ENCODE data around the gene AQP3.

AQP3 gene

GRCh38 chr9:33440204-33440603 lies 7.2 kb downstream of the AQP3 start:
- Histone ChIP-seq H3K4me1 (ENCODE audit: control insufficient read depth, insufficient read depth, low read length) (no peaks in the 10 kb centered on the region), H3K27ac (ENCODE audit: low read length) (no peak overlapping the region), H3K9ac (ENCODE audit: low read length in 2 of 2) (no peak overlapping the region), H3K4me3 (ENCODE audit: low read length in 2 of 2) (no peak overlapping the region), H3K36me3 (ENCODE audit: control insufficient read depth in 2 of 2, insufficient read depth in 2 of 2, low read length in 2 of 2) (no peaks in the 10 kb centered on the region), H3K9me3 (ENCODE audit: control insufficient read depth in 2 of 2, low read length in 2 of 2) (no peaks in the 10 kb centered on the region), H3K27me3 (ENCODE audit: control insufficient read depth in 1 of 2, insufficient read depth in 2 of 2, low read length in 2 of 2) (no peaks in the 10 kb centered on the region)

- Histone ChIP-seq H3K4me1 (ENCODE audit: control insufficient read depth, insufficient read depth, low read length) (no peaks in the 10 kb centered on the region), H3K27me3 (ENCODE audit: control insufficient read depth in 1 of 2, insufficient read depth in 2 of 2, low read length in 2 of 2) (peaks cover 0 to under 1% of the 10 kb centered on the region in 2 donors), H3K4me3 (ENCODE audit: low read length in 2 of 2) (no peak overlapping the region), H3K27ac (ENCODE audit: low read length) (no peak overlapping the region), H3K36me3 (ENCODE audit: control insufficient read depth in 2 of 2, insufficient read depth in 2 of 2, low read length in 2 of 2) (no peaks in the 10 kb centered on the region), H3K9me3 (ENCODE audit: control insufficient read depth in 2 of 2, low read length in 2 of 2) (no peaks in the 10 kb centered on the region), H3K9ac (ENCODE audit: low read length in 2 of 2) (no peak overlapping the region)
These were observed 7.7 kb downstream of the AQP3 start for GRCh38 chr9:33439731-33440130.

DNA sequence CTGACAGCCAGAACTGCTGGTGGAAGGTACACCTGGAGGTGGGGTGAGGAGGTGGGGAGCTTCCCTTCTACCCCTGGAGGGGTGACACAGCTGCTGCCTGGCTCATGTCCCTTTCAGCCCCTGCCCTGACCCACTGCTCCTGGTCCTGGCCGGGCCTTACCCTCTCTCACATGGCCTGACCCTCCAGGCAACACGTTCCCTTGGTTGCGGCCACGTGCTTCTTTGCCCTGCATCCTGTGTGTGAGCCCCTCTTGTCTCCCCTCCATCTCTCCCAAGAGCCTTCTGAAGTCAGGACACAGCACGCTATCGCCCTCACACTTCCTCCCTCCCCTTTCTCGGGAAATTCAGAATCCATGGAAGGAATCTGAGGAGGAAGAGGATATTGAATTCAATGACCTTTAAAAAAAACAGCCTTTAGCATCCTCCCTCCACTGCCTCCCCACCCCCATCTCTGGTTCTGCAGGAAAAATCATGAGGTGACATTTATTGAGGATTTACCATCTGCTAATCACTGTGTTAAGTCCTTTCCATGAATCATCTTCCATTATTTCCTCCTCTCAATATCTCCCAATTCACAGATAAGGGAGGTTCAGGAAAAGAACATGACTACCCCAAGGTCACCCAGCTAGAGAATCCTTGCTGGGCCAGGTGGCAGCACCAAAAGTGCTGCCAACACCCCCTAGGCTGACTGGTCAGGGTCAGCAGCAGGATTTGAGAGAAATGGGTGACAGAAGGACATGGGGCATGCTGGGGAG lies 8.3 kb downstream of the AQP3 start:
- H3K36me3 ChIP-seq (ENCODE audit: control insufficient read depth in 2 of 2, insufficient read depth in 2 of 2, low read length in 2 of 2) = no peaks in the 10 kb centered on the region
- H3K9me3 ChIP-seq (ENCODE audit: control insufficient read depth in 2 of 2, low read length in 2 of 2) = no peaks in the 10 kb centered on the region
- H3K4me3 ChIP-seq (ENCODE audit: low read length in 2 of 2) = no peak overlapping the region
- peaks cover 0 to 6% of the 10 kb centered on the region in 2 donors for H3K27me3 ChIP-seq (ENCODE audit: control insufficient read depth in 1 of 2, insufficient read depth in 2 of 2, low read length in 2 of 2)
- no peak overlapping the region for H3K27ac ChIP-seq (ENCODE audit: low read length)
- no peak overlapping the region for H3K9ac ChIP-seq (ENCODE audit: low read length in 2 of 2)
- H3K4me1 ChIP-seq (ENCODE audit: control insufficient read depth, insufficient read depth, low read length) = no peaks in the 10 kb centered on the region

GRCh38 chr9:33437898-33438297 lies 9.5 kb downstream of the AQP3 start:
- Histone ChIP-seq H3K9me3 (ENCODE audit: control insufficient read depth in 2 of 2, low read length in 2 of 2) (no peaks in the 10 kb centered on the region), H3K4me3 (ENCODE audit: low read length in 2 of 2) (no peak overlapping the region), H3K36me3 (ENCODE audit: control insufficient read depth in 2 of 2, insufficient read depth in 2 of 2, low read length in 2 of 2) (no peaks in the 10 kb centered on the region), H3K27ac (ENCODE audit: low read length) (no peak overlapping the region), H3K27me3 (ENCODE audit: control insufficient read depth in 1 of 2, insufficient read depth in 2 of 2, low read length in 2 of 2) (peaks cover 0 to 6% of the 10 kb centered on the region in 2 donors), H3K4me1 (ENCODE audit: control insufficient read depth, insufficient read depth, low read length) (no peaks in the 10 kb centered on the region), H3K9ac (ENCODE audit: low read length in 2 of 2) (no peak overlapping the region)

- Histone ChIP-seq H3K27me3 (ENCODE audit: control insufficient read depth in 1 of 2, insufficient read depth in 2 of 2, low read length in 2 of 2) (peaks cover 0 to 6% of the 10 kb centered on the region in 2 donors), H3K9me3 (ENCODE audit: control insufficient read depth in 2 of 2, low read length in 2 of 2) (no peaks in the 10 kb centered on the region), H3K4me3 (ENCODE audit: low read length in 2 of 2) (no peak overlapping the region), H3K36me3 (ENCODE audit: control insufficient read depth in 2 of 2, insufficient read depth in 2 of 2, low read length in 2 of 2) (no peaks in the 10 kb centered on the region), H3K9ac (ENCODE audit: low read length in 2 of 2) (no peak overlapping the region), H3K4me1 (ENCODE audit: control insufficient read depth, insufficient read depth, low read length) (no peaks in the 10 kb centered on the region), H3K27ac (ENCODE audit: low read length) (no peak overlapping the region)
These were observed 10.2 kb downstream of the AQP3 start for GRCh38 chr9:33437205-33437604.

- H3K27ac ChIP-seq (ENCODE audit: low read length) = no peak overlapping the region
- no peak overlapping the region for H3K4me3 ChIP-seq (ENCODE audit: low read length in 2 of 2)
These were observed 10.9 kb downstream of the AQP3 start for GRCh38 chr9:33436445-33436844.

GRCh38 chr9:33435821-33436277 lies 11.5 kb downstream of the AQP3 start:
- H3K27ac ChIP-seq (ENCODE audit: low read length) = no peak overlapping the region

More at GRCh38 chr9:33436445-33436844, 10.9 kb downstream of the AQP3 start:
- no peak overlapping the region for H3K9ac ChIP-seq (ENCODE audit: low read length in 2 of 2)
- H3K4me1 ChIP-seq (ENCODE audit: control insufficient read depth, insufficient read depth, low read length) = no peaks in the 10 kb centered on the region
- peaks cover 0 to 6% of the 10 kb centered on the region in 2 donors for H3K27me3 ChIP-seq (ENCODE audit: control insufficient read depth in 1 of 2, insufficient read depth in 2 of 2, low read length in 2 of 2)
- no peaks in the 10 kb centered on the region for H3K9me3 ChIP-seq (ENCODE audit: control insufficient read depth in 2 of 2, low read length in 2 of 2)
- no peaks in the 10 kb centered on the region for H3K36me3 ChIP-seq (ENCODE audit: control insufficient read depth in 2 of 2, insufficient read depth in 2 of 2, low read length in 2 of 2)

GRCh38 chr9:33434317-33435105 lies 12.9 kb downstream of the AQP3 start:
- no peaks in the 10 kb centered on the region for H3K36me3 ChIP-seq (ENCODE audit: control insufficient read depth in 2 of 2, insufficient read depth in 2 of 2, low read length in 2 of 2)
- no peaks in the 10 kb centered on the region for H3K9me3 ChIP-seq (ENCODE audit: control insufficient read depth in 2 of 2, low read length in 2 of 2)
- no peak overlapping the region for H3K4me3 ChIP-seq (ENCODE audit: low read length in 2 of 2)
- H3K27ac ChIP-seq (ENCODE audit: low read length) = no peak overlapping the region
- H3K4me1 ChIP-seq (ENCODE audit: control insufficient read depth, insufficient read depth, low read length) = no peaks in the 10 kb centered on the region
- H3K9ac ChIP-seq (ENCODE audit: low read length in 2 of 2) = no peak overlapping the region
- H3K27me3 ChIP-seq (ENCODE audit: control insufficient read depth in 1 of 2, insufficient read depth in 2 of 2, low read length in 2 of 2) = peaks cover 0 to 6% of the 10 kb centered on the region in 2 donors

More at GRCh38 chr9:33435821-33436277, 11.5 kb downstream of the AQP3 start:
- Histone ChIP-seq H3K9me3 (ENCODE audit: control insufficient read depth in 2 of 2, low read length in 2 of 2) (no peaks in the 10 kb centered on the region), H3K27me3 (ENCODE audit: control insufficient read depth in 1 of 2, insufficient read depth in 2 of 2, low read length in 2 of 2) (peaks cover 0 to 6% of the 10 kb centered on the region in 2 donors), H3K4me3 (ENCODE audit: low read length in 2 of 2) (no peak overlapping the region), H3K36me3 (ENCODE audit: control insufficient read depth in 2 of 2, insufficient read depth in 2 of 2, low read length in 2 of 2) (no peaks in the 10 kb centered on the region), H3K9ac (ENCODE audit: low read length in 2 of 2) (no peak overlapping the region), H3K4me1 (ENCODE audit: control insufficient read depth, insufficient read depth, low read length) (no peaks in the 10 kb centered on the region)

- no peaks in the 10 kb centered on the region for H3K9me3 ChIP-seq (ENCODE audit: control insufficient read depth in 2 of 2, low read length in 2 of 2)
- H3K36me3 ChIP-seq (ENCODE audit: control insufficient read depth in 2 of 2, insufficient read depth in 2 of 2, low read length in 2 of 2) = no peaks in the 10 kb centered on the region
- no peak overlapping the region for H3K4me3 ChIP-seq (ENCODE audit: low read length in 2 of 2)
- H3K27ac ChIP-seq (ENCODE audit: low read length) = no peak overlapping the region
- H3K27me3 ChIP-seq (ENCODE audit: control insufficient read depth in 1 of 2, insufficient read depth in 2 of 2, low read length in 2 of 2) = peaks cover 0 to 6% of the 10 kb centered on the region in 2 donors
- no peak overlapping the region for H3K9ac ChIP-seq (ENCODE audit: low read length in 2 of 2)
- no peaks in the 10 kb centered on the region for H3K4me1 ChIP-seq (ENCODE audit: control insufficient read depth, insufficient read depth, low read length)
These were observed 13.5 kb downstream of the AQP3 start for GRCh38 chr9:33433871-33434270.

GRCh38 chr9:33431420-33431819 lies 16.0 kb downstream of the AQP3 start:
- H3K9me3 ChIP-seq (ENCODE audit: control insufficient read depth in 2 of 2, low read length in 2 of 2) = no peaks in the 10 kb centered on the region
- peaks cover 0 to 6% of the 10 kb centered on the region in 2 donors for H3K27me3 ChIP-seq (ENCODE audit: control insufficient read depth in 1 of 2, insufficient read depth in 2 of 2, low read length in 2 of 2)
- H3K4me3 ChIP-seq (ENCODE audit: low read length in 2 of 2) = no peak overlapping the region
- no peak overlapping the region for H3K27ac ChIP-seq (ENCODE audit: low read length)
- H3K4me1 ChIP-seq (ENCODE audit: control insufficient read depth, insufficient read depth, low read length) = no peaks in the 10 kb centered on the region
- H3K9ac ChIP-seq (ENCODE audit: low read length in 2 of 2) = no peak overlapping the region
- no peaks in the 10 kb centered on the region for H3K36me3 ChIP-seq (ENCODE audit: control insufficient read depth in 2 of 2, insufficient read depth in 2 of 2, low read length in 2 of 2)
